Mucosa of stomach (tissue), 1 donor: ENCODE results near the gene TAOK3.

ENCODE experiments used
- H3K27me3 ChIP-seq: one replicate; pipeline ENCODE4 v1.7.0; 2013; ENCODE audit warnings: mild to moderate bottlenecking, low read length; ENCODE audit not compliant: control insufficient read depth, insufficient read depth
- H3K36me3 ChIP-seq: one replicate; pipeline ENCODE4 v1.7.0; 2013; ENCODE audit warnings: low read length; ENCODE audit not compliant: control insufficient read depth, insufficient read depth
- H3K4me1 ChIP-seq: one replicate; pipeline ENCODE4 v1.7.0; 2013; ENCODE audit warnings: mild to moderate bottlenecking, low read length; ENCODE audit not compliant: control insufficient read depth, insufficient read depth
- H3K4me3 ChIP-seq: one replicate; pipeline ENCODE4 v1.7.0; 2013; ENCODE audit warnings: low read length
- H3K9ac ChIP-seq: one replicate; pipeline ENCODE4 v1.7.0; 2013; ENCODE audit warnings: mild to moderate bottlenecking, low read length, moderate library complexity
- H3K9me3 ChIP-seq: one replicate; pipeline ENCODE4 v1.7.0; 2013; ENCODE audit warnings: mild to moderate bottlenecking, low read length, moderate library complexity; ENCODE audit not compliant: control insufficient read depth
- donor health status: Pancreatic carcinoma.

The TAOK3 gene

DNA sequence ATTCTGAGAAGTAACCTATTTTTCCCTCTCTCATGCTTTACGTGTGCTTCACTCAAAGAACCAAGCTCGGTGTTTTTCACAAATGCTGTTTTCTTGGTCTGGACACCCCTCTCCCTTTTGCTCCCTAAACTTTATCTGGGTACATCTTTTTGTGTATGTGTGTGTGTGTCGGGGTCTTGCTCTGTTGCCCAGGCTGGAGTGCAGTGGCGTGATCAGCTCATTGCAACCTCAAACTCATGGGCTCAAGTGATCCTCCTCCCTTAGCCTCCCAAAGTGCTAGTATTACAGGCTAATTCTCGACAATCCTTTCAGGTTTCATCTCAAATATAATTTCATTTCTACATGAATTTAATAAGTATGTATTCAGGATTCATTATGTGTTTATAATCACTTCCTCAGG, 153.6 kb downstream of the TAOK3 start:
- no peaks in the 10 kb centered on the region for H3K4me1 ChIP-seq
- no peaks in the 10 kb centered on the region for H3K9me3 ChIP-seq
- no peak overlapping the region for H3K4me3 ChIP-seq
- no peaks in the 10 kb centered on the region for H3K36me3 ChIP-seq
- no peaks in the 10 kb centered on the region for H3K27me3 ChIP-seq
- H3K9ac ChIP-seq: no peak overlapping the region

DNA sequence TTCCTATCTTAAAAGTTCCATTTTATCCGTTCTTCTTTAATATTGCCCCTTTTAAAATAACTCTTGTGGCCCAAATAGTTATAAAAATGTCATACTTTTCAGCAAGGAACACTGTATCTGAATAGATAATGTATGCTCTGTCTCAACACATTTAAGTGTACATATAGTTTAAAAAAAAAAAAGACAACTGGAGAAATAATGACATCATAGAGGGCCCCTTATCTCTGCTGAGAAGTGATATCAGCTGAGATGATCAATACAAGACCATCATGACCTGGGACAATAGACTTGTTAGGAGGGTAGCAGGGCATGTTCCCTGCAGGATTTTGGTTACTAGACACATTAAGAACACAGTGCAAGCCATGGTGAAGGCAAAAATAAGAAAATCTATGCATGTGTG, 159.3 kb downstream of the TAOK3 start:
- Histone ChIP-seq H3K36me3 (no peaks in the 10 kb centered on the region), H3K9ac (no peak overlapping the region)

DNA sequence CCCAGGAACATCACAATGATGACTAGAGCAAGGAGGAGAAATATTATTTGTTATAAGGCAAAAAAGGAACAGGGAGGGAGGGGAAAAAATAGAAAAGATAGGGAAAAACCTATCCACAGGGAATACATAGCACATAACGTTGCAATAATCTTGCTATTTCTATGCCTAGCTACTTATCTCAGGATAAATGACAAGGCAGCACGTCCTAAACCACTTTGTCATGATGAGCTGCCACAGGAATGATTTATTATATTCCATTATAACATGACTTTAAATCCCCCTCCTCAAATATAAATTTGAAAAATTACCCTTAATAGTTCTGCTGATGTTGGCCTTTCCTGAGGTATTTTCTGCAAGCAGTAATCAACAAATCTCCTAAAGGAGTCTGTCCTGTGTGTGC, 160.1 kb downstream of the TAOK3 start:
- Histone ChIP-seq H3K4me1 (peaks cover 8% of the 10 kb centered on the region), H3K27me3 (no peaks in the 10 kb centered on the region), H3K36me3 (no peaks in the 10 kb centered on the region), H3K9me3 (no peaks in the 10 kb centered on the region), H3K4me3 (no peak overlapping the region), H3K9ac (no peak overlapping the region)

More for the DNA sequence above, 159.3 kb downstream of the TAOK3 start:
- no peaks in the 10 kb centered on the region for H3K9me3 ChIP-seq
- peaks cover 8% of the 10 kb centered on the region for H3K4me1 ChIP-seq
- no peak overlapping the region for H3K4me3 ChIP-seq
- no peaks in the 10 kb centered on the region for H3K27me3 ChIP-seq

DNA sequence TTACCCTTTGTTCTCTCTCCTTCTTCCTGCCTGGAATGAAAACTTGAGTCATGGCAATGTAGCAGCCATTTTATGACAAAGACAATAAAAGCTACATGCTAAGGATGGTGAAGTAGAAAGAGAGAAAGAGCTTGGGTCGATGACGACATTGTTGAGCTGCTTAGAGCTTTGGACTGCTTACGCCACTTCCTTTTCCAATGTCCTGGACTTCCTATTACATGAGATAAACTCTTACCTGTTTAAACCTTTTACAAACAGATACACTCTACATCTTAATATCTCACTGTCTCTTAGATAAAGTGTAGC, 166.6 kb downstream of the TAOK3 start:
- H3K4me3 ChIP-seq: no peak overlapping the region
- H3K36me3 ChIP-seq: no peaks in the 10 kb centered on the region
- no peaks in the 10 kb centered on the region for H3K27me3 ChIP-seq
- H3K4me1 ChIP-seq: no peaks in the 10 kb centered on the region
- no peak overlapping the region for H3K9ac ChIP-seq
- H3K9me3 ChIP-seq: no peaks in the 10 kb centered on the region

DNA sequence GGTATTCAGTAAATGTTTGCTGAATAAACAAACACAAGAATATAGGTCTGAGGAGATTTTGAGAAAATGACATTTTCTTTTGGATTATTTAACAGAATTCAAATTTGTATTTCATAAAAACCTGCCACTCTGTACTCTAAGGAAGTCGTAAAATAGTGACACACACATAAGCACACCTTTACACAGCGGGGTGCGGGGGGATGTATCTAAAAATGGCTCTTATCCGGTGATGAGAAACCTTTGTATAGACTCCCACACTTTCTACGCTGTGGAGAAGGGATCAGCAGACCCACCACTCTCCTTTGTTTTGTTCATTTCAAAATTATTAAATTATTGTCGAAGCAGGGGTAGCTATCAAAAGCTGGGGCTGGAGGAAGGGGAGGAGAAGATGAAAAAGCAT, 178.7 kb downstream of the TAOK3 start:
- Histone ChIP-seq H3K9ac (no peak overlapping the region), H3K9me3 (no peaks in the 10 kb centered on the region), H3K4me3 (no peak overlapping the region), H3K4me1 (no peaks in the 10 kb centered on the region), H3K27me3 (no peaks in the 10 kb centered on the region), H3K36me3 (no peaks in the 10 kb centered on the region)

DNA sequence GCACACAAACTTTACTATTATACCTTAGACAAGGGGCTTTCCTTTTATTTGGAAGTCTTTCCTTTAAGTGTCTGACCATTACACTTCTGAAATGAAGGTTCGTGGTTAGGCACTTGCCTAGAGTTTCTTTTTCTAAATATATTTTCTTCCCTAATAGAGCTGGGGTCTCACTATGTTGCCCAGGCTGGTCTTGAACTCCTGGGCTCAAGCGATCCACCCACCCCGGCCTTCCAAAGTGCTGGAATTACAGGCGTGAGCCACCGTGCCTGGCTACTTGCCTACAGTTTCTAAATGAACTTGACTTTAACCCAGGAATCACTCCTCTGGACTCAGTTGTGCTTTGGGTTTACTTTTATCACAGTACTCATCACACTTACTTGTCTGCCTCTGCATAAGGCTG, 179.2 kb downstream of the TAOK3 start:
- H3K4me3 ChIP-seq: no peak overlapping the region
- no peaks in the 10 kb centered on the region for H3K4me1 ChIP-seq
- H3K27me3 ChIP-seq: no peaks in the 10 kb centered on the region
- no peak overlapping the region for H3K9ac ChIP-seq
- no peaks in the 10 kb centered on the region for H3K9me3 ChIP-seq
- no peaks in the 10 kb centered on the region for H3K36me3 ChIP-seq

DNA sequence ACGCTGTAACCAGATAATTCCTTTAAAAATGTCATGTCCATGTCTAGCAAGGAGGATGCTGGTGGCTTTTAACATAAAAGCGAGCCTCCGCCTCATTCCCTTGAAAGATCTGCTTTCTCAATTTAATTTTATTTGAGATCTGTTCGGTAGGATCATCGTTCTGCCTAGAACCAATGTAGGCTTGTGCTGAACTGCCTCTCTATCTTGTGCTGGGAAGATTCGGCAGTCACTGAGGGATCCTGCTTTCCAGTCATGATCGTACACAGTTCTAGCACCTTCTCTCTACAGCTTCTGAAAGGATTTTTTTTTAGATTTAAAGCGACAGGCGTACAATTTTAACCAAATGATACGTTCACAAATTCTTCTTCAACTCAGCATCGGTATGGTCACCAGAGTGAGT, 182.4 kb downstream of the TAOK3 start:
- H3K36me3 ChIP-seq: no peaks in the 10 kb centered on the region
- H3K27me3 ChIP-seq: no peaks in the 10 kb centered on the region
- H3K9me3 ChIP-seq: no peaks in the 10 kb centered on the region
- no peak overlapping the region for H3K9ac ChIP-seq
- peaks cover 6% of the 10 kb centered on the region for H3K4me1 ChIP-seq
- no peak overlapping the region for H3K4me3 ChIP-seq

DNA sequence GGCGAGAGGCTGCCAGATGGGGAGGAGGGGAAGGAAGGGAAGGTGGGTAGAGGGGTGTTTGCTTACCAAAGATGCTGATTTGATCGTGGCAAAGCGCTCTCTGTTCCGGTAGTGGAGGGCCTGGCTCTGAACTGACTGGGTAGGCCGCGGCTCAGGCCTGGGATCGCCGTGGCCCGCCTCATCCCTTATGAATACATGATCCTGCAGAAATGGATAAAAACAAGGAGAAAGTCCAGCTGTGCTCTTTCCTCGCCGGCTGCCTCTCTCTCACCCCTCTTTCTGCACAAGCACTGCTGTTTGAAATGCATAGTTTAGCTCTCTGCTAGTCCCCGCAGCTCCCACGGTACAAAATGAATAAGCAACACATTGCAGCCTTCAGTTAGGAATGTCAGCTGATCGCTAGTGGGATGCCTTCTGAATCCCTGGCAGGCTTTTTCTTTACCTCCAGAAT, 182.9 kb downstream of the TAOK3 start:
- H3K4me3 ChIP-seq: no peak overlapping the region
- H3K9ac ChIP-seq: no peak overlapping the region
- H3K9me3 ChIP-seq: no peaks in the 10 kb centered on the region
- no peaks in the 10 kb centered on the region for H3K36me3 ChIP-seq
- H3K27me3 ChIP-seq: no peaks in the 10 kb centered on the region
- peaks cover 6% of the 10 kb centered on the region for H3K4me1 ChIP-seq

DNA sequence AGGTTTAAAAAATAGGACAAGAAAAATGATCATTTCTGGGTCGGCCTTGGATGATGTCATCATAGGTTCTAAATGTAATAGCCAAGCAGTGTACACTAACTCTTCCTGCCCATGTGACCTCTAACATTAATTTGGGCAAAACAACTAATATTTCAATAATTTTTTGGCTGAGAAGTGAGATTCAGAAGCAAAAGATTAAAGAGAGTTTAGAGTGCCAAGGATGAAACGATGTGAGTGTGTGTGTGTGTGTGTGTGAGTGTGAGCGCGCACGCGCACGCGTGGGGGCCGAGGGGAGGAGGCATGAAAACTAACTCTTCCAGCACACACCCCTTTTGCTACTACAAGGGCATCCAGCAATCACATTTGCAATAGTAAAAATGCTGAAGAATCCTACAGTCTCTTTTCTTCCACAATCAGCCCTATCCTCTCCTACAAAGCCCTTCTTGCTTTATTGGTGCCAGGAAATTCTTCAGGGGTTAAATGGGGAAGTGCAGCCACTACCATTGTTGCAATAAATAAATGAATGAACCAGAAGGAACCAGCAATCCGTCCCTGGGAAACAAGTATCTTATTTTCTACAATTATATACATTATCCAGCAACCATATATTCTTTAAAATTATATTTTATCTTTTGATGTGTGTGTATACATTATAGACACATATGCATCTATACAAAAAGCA, 183.9 kb downstream of the TAOK3 start:
- H3K9ac ChIP-seq: no peak overlapping the region
- no peak overlapping the region for H3K4me3 ChIP-seq
- H3K4me1 ChIP-seq: peaks cover 6% of the 10 kb centered on the region
- H3K27me3 ChIP-seq: no peaks in the 10 kb centered on the region
- no peaks in the 10 kb centered on the region for H3K9me3 ChIP-seq
- H3K36me3 ChIP-seq: no peaks in the 10 kb centered on the region

DNA sequence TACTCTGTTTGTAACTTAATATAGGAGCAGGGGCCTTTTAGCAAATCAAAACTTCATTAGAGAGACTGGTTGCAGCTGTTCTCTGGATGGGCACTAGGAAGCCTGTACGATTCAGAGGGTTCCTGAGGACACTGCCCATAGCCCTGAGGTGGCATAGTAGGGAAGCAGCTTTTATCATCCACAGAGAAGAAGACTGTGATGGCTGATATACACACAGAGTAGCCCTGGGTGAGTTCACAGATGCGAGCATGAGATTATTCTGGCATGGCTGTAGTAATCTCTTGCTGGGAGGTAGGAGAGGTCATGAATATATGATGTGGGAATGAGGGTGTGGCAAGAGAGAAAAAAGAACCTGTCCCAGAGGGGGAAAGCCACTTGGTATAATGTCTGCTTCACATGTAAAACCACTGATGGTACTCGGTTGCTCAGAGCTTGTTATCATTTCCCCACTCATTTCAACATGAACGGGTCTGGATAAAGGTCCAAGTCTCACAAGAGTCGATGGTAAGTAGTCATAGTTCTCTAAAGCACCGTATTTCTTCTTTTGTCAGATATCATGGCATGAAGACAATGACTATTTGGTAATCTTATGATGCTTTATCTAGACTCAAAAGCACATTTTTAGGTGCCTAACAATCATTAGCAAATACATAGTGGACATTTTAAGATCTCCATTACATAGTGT, 184.8 kb downstream of the TAOK3 start:
- Histone ChIP-seq H3K4me1 (peaks cover 6% of the 10 kb centered on the region), H3K36me3 (no peaks in the 10 kb centered on the region), H3K27me3 (no peaks in the 10 kb centered on the region), H3K9me3 (no peaks in the 10 kb centered on the region), H3K4me3 (no peak overlapping the region), H3K9ac (no peak overlapping the region)

DNA sequence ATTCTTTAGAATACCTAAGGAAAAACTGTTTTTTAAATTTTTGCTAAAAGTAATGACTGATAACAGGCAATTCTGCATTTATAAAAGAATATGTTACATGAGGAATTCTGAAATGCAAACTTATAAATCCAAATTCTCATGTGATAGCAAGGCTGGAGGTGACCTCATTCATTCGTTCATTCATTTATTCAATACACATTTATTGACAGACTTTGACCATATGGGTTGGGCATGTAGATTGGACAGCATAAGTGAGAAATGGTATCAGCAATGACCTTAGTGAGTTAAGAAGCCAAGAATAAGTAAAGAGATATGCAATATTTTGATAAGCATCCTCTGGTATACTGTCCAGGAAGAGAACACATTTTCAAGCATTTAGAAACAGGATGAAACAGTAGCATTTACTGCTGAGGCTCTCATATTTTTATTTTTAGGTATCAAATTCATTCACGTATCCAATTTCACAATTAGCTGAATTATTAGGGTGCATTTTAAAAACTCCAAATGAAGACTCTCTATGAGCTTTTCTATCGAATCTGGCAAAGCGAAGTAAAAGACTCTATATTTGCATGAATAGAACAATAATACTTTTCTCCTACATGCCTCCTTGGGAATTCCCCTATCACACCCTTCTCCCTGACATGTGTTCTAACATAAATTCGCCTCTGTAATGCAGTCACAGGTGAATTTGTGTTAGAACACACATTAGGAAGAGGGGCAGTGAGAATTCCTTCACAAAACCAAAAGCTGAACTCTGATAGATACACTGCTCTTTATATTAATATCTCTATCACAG, 186.9 kb downstream of the TAOK3 start:
- peaks cover 6% of the 10 kb centered on the region for H3K36me3 ChIP-seq
- no peak overlapping the region for H3K4me3 ChIP-seq
- peaks cover 6% of the 10 kb centered on the region for H3K4me1 ChIP-seq
- no peaks in the 10 kb centered on the region for H3K9me3 ChIP-seq
- no peak overlapping the region for H3K9ac ChIP-seq
- no peaks in the 10 kb centered on the region for H3K27me3 ChIP-seq

DNA sequence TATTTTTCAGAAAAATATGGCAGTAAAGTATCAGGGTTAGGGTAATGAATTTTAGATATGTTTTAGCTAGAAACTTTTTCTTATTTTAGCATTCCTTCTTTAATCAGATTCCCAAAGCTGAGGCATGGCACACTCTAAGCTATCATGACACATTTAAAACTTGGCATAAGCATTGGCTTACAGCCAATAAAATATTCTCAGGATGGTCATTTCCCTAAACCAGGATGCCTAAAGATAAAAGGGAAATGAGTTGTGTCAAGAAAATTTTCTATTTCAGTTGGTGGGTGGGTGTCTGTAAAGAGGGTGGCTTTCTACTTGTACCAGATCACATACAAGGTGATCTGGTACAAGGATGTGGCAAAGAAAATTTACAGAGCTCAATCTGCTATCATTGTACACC, 189.0 kb downstream of the TAOK3 start:
- peaks cover 6% of the 10 kb centered on the region for H3K36me3 ChIP-seq
- H3K9me3 ChIP-seq: no peaks in the 10 kb centered on the region
- no peaks in the 10 kb centered on the region for H3K27me3 ChIP-seq
- no peak overlapping the region for H3K9ac ChIP-seq
- H3K4me1 ChIP-seq: peaks cover 6% of the 10 kb centered on the region
- H3K4me3 ChIP-seq: no peak overlapping the region
